Activated CD4-positive, alpha-beta memory T cell treated with anti-CD3 and anti-CD28 coated beads, Interleukin-2, amount 10 ng/mL, durations not matched to agents 7 days and 5 days (primary cell): Measurements from ENCODE around the gene DENND5B. TPM values are rescaled to one million over a fixed set of nuclear protein-coding genes. Genes with fewer than 3 reads are reported as not detected.
"Not testable (repeated sequence)": the region's sequence is repeated elsewhere in the genome, so short reads cannot be mapped to it uniquely, and the experiment has no call there.

Experiments used
- CTCF ChIA-PET: fragments of 350-600 bp; sonication (Branson Sonifier 250); formaldehyde crosslinking; loops from one replicate; lab custom pipeline; 2021; ENCODE audit warnings: antibody characterized with exemption, inconsistent platforms; lab: Charles Lee
- POLR2A ChIA-PET: fragments of 350-600 bp; sonication (Branson Sonifier 250); formaldehyde crosslinking; loops from one replicate; lab custom pipeline; 2021; ENCODE audit warnings: antibody characterized with exemption; lab: Charles Lee
- DNase-seq: peaks from one replicate; pipeline ENCODE4 v3.0.0-alpha.2; 2020
- H3K27ac Mint-ChIP-seq: one replicate; pipeline ENCODE4 v1.8.0; 2021; ENCODE audit warnings: mild to moderate bottlenecking, mixed read lengths
- H3K27me3 Mint-ChIP-seq: one replicate; pipeline ENCODE4 v1.8.0; 2021; ENCODE audit warnings: mixed read lengths
- H3K36me3 Mint-ChIP-seq: one replicate; pipeline ENCODE4 v1.8.0; 2021; ENCODE audit warnings: low read depth, mixed read lengths
- H3K4me1 Mint-ChIP-seq: one replicate; pipeline ENCODE4 v1.8.0; 2021; ENCODE audit warnings: mixed read lengths
- H3K4me3 Mint-ChIP-seq: one replicate; pipeline ENCODE4 v1.8.0; 2021; ENCODE audit warnings: mild to moderate bottlenecking, mixed read lengths
- H3K9me3 Mint-ChIP-seq: one replicate; pipeline ENCODE4 v1.8.0; 2021; ENCODE audit warnings: mixed read lengths
- total RNA-seq, 2 experiments: library from RNA; stranded (reverse); gene quantifications; one replicate each; pipeline ENCODE4 v1.2.3, GENCODE V29; 2021

The DENND5B gene
- total RNA-seq, 2 experiments from 2014 or later, result 0.35 to 0.81 TPM

- POLR2A ChIA-PET, result no interaction called here
- Mint-ChIP-seq H3K36me3 (no peaks in the 10 kb centered on the region), H3K27me3 (no peaks in the 10 kb centered on the region), H3K27ac (no peak overlapping the region), H3K4me1 (no peaks in the 10 kb centered on the region), H3K4me3 (no peak overlapping the region), H3K9me3 (no peaks in the 10 kb centered on the region)
- DNase-seq, result no peak
- CTCF ChIA-PET, result no interaction called here
Observed at GRCh38 chr12:31479516-31480210, 111.3 kb downstream of the DENND5B start.

GRCh38 chr12:31478898-31479297, 112.0 kb downstream of the DENND5B start:
- Mint-ChIP-seq H3K27me3 (peaks cover 3% of the 10 kb centered on the region), H3K4me3 (no peak overlapping the region), H3K36me3 (no peaks in the 10 kb centered on the region), H3K4me1 (no peaks in the 10 kb centered on the region), H3K9me3 (no peaks in the 10 kb centered on the region), H3K27ac (no peak overlapping the region)
- ChIA-PET CTCF (no interaction called here), POLR2A (no interaction called here)
- DNase-seq, result no peak

- no peak overlapping the region for H3K27ac Mint-ChIP-seq
- peaks cover 3% of the 10 kb centered on the region for H3K27me3 Mint-ChIP-seq
- no peaks in the 10 kb centered on the region for H3K9me3 Mint-ChIP-seq
- no peaks in the 10 kb centered on the region for H3K36me3 Mint-ChIP-seq
- CTCF ChIA-PET, result no interaction called here
- no peak overlapping the region for H3K4me3 Mint-ChIP-seq
- POLR2A ChIA-PET, result no interaction called here
- no peaks in the 10 kb centered on the region for H3K4me1 Mint-ChIP-seq
- DNase-seq, result no peak
Observed at GRCh38 chr12:31478425-31478824, 112.5 kb downstream of the DENND5B start.

- Mint-ChIP-seq H3K36me3 (no peaks in the 10 kb centered on the region), H3K4me3 (no peak overlapping the region), H3K4me1 (no peaks in the 10 kb centered on the region), H3K27ac (no peak overlapping the region), H3K27me3 (peaks cover 3% of the 10 kb centered on the region), H3K9me3 (no peaks in the 10 kb centered on the region)
- no peak for DNase-seq
- ChIA-PET CTCF (no interaction called here), POLR2A (no interaction called here)
Observed at GRCh38 chr12:31477687-31478086, 113.2 kb downstream of the DENND5B start.

- no peak overlapping the region for H3K4me3 Mint-ChIP-seq
- no peak overlapping the region for H3K27ac Mint-ChIP-seq
- no peak for DNase-seq
- POLR2A ChIA-PET, result no interaction called here
- no peaks in the 10 kb centered on the region for H3K36me3 Mint-ChIP-seq
- H3K9me3 Mint-ChIP-seq, result no peaks in the 10 kb centered on the region
- CTCF ChIA-PET, result no interaction called here
- no peaks in the 10 kb centered on the region for H3K4me1 Mint-ChIP-seq
- peaks cover 3% of the 10 kb centered on the region for H3K27me3 Mint-ChIP-seq
Observed at GRCh38 chr12:31476437-31476836, 114.5 kb downstream of the DENND5B start.

GRCh38 chr12:31475610-31476009, 115.3 kb downstream of the DENND5B start:
- CTCF ChIA-PET, H3K36me3 Mint-ChIP-seq, H3K27ac Mint-ChIP-seq, H3K9me3 Mint-ChIP-seq, H3K4me3 Mint-ChIP-seq, H3K4me1 Mint-ChIP-seq, H3K27me3 Mint-ChIP-seq, DNase-seq: not testable (repeated sequence)
- POLR2A ChIA-PET, result interaction anchor here (0.6 kb wide), 1 partner anchor 931 kb away, joined by 3 read pairs; no protein-coding TSS in a partner anchor

GRCh38 chr12:31474751-31475150, 116.2 kb downstream of the DENND5B start:
- Mint-ChIP-seq H3K4me3 (no peak overlapping the region), H3K27ac (no peak overlapping the region), H3K27me3 (peaks cover 3% of the 10 kb centered on the region), H3K36me3 (no peaks in the 10 kb centered on the region), H3K4me1 (no peaks in the 10 kb centered on the region), H3K9me3 (no peaks in the 10 kb centered on the region)
- POLR2A ChIA-PET, result no interaction called here
- CTCF ChIA-PET, result no interaction called here
- DNase-seq, result no peak

- ChIA-PET CTCF (no interaction called here), POLR2A (no interaction called here)
- peaks cover 3% of the 10 kb centered on the region for H3K27me3 Mint-ChIP-seq
- no peaks in the 10 kb centered on the region for H3K4me1 Mint-ChIP-seq
- H3K4me3 Mint-ChIP-seq, result no peak overlapping the region
- no peak overlapping the region for H3K27ac Mint-ChIP-seq
- no peaks in the 10 kb centered on the region for H3K36me3 Mint-ChIP-seq
- no peak for DNase-seq
- H3K9me3 Mint-ChIP-seq, result no peaks in the 10 kb centered on the region
Observed at GRCh38 chr12:31471823-31472222, 119.1 kb downstream of the DENND5B start.

- Mint-ChIP-seq H3K36me3 (no peaks in the 10 kb centered on the region), H3K27ac (no peak overlapping the region), H3K4me1 (no peaks in the 10 kb centered on the region), H3K9me3 (no peaks in the 10 kb centered on the region), H3K4me3 (no peak overlapping the region), H3K27me3 (peaks cover 3% of the 10 kb centered on the region)
- no peak for DNase-seq
- ChIA-PET POLR2A (no interaction called here), CTCF (no interaction called here)
Observed at GRCh38 chr12:31471051-31471450, 119.9 kb downstream of the DENND5B start.

GRCh38 chr12:31470459-31470858, 120.5 kb downstream of the DENND5B start:
- Mint-ChIP-seq H3K9me3 (no peaks in the 10 kb centered on the region), H3K27ac (no peak overlapping the region), H3K36me3 (no peaks in the 10 kb centered on the region), H3K4me1 (no peaks in the 10 kb centered on the region), H3K27me3 (peaks cover 3% of the 10 kb centered on the region), H3K4me3 (no peak overlapping the region)
- no peak for DNase-seq
- ChIA-PET CTCF (no interaction called here), POLR2A (no interaction called here)

- H3K27ac Mint-ChIP-seq, result no peak overlapping the region
- no peaks in the 10 kb centered on the region for H3K27me3 Mint-ChIP-seq
- no peaks in the 10 kb centered on the region for H3K4me1 Mint-ChIP-seq
- no peak for DNase-seq
- CTCF ChIA-PET, result no interaction called here
- H3K9me3 Mint-ChIP-seq, result no peaks in the 10 kb centered on the region
- H3K4me3 Mint-ChIP-seq, result no peak overlapping the region
- POLR2A ChIA-PET, result no interaction called here
- H3K36me3 Mint-ChIP-seq, result no peaks in the 10 kb centered on the region
Observed at GRCh38 chr12:31466768-31467167, 124.2 kb downstream of the DENND5B start.

GRCh38 chr12:31465002-31465401, 125.9 kb downstream of the DENND5B start:
- no peaks in the 10 kb centered on the region for H3K36me3 Mint-ChIP-seq
- DNase-seq, result no peak
- ChIA-PET POLR2A (no interaction called here), CTCF (no interaction called here)
- no peaks in the 10 kb centered on the region for H3K9me3 Mint-ChIP-seq
- no peak overlapping the region for H3K27ac Mint-ChIP-seq
- no peak overlapping the region for H3K4me3 Mint-ChIP-seq
- no peaks in the 10 kb centered on the region for H3K4me1 Mint-ChIP-seq
- no peaks in the 10 kb centered on the region for H3K27me3 Mint-ChIP-seq

- ChIA-PET CTCF (no interaction called here), POLR2A (no interaction called here)
- no peaks in the 10 kb centered on the region for H3K4me1 Mint-ChIP-seq
- no peaks in the 10 kb centered on the region for H3K9me3 Mint-ChIP-seq
- H3K27ac Mint-ChIP-seq, result no peak overlapping the region
- H3K36me3 Mint-ChIP-seq, result no peaks in the 10 kb centered on the region
- no peak overlapping the region for H3K4me3 Mint-ChIP-seq
- peaks cover 1% of the 10 kb centered on the region for H3K27me3 Mint-ChIP-seq
- no peak for DNase-seq
Observed at GRCh38 chr12:31460024-31460423, 130.9 kb downstream of the DENND5B start.

- ChIA-PET CTCF (no interaction called here), POLR2A (no interaction called here)
- no peaks in the 10 kb centered on the region for H3K36me3 Mint-ChIP-seq
- H3K9me3 Mint-ChIP-seq, result no peaks in the 10 kb centered on the region
- H3K27me3 Mint-ChIP-seq, result peaks cover 1% of the 10 kb centered on the region
- H3K4me1 Mint-ChIP-seq, result no peaks in the 10 kb centered on the region
- no peak overlapping the region for H3K27ac Mint-ChIP-seq
- no peak for DNase-seq
- no peak overlapping the region for H3K4me3 Mint-ChIP-seq
Observed at GRCh38 chr12:31456562-31456961, 134.4 kb downstream of the DENND5B start.
